Fibroblast of villous mesenchyme (primary cell): ENCODE measurements around the gene BCCIP. TPM values are rescaled to one million over a fixed set of nuclear protein-coding genes. Genes with fewer than 3 reads are reported as not detected.

ENCODE experiments used
- DNase-seq: peaks from one replicate; pipeline ENCODE4 v3.0.0-alpha.2; 2010; ENCODE audit warnings: low read depth
- H3K4me3 ChIP-seq: 2 replicates; pipeline ENCODE4 v1.5.1; 2011; ENCODE audit warnings: low read depth, mild to moderate bottlenecking, low read length
- total RNA-seq: library from RNA; depleted of rRNA; stranded (reverse); fragments of >200 nt; gene quantifications from 2 replicates; pipeline ENCODE4 v1.2.3, GENCODE V29; 2012
- TF ChIP-seq, protein P1 (sequence below): IDR thresholded peaks from 2 replicates; pipeline ENCODE4 v1.5.1; 2012; ENCODE audit warnings: low read depth, mild to moderate bottlenecking, low read length; ENCODE audit not compliant: insufficient read depth

The BCCIP gene
- total RNA-seq, 1 donor = 48.4 TPM

DNA sequence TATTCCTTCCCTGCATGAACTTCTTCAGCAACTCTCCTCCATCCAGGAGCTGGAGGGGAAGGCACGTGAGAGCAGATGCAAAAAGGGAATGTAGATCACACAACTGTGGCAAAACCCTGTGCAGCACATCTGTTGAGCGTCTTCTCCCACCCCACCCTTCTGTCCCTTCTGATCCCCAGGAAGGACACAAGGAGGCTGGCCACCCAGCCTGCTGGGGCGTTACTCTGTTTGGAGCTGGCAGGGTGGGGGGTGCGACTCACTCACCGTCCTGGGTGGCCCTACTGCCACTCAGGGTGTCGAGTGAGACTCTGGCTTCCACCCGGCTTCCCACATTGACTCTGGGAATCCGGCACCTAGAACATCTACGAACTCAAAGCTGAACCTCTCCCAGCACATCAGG, 37.6 kb upstream of the BCCIP start:
- H3K4me3 ChIP-seq = no peak overlapping the region
- TF ChIP-seq, protein P1, sequence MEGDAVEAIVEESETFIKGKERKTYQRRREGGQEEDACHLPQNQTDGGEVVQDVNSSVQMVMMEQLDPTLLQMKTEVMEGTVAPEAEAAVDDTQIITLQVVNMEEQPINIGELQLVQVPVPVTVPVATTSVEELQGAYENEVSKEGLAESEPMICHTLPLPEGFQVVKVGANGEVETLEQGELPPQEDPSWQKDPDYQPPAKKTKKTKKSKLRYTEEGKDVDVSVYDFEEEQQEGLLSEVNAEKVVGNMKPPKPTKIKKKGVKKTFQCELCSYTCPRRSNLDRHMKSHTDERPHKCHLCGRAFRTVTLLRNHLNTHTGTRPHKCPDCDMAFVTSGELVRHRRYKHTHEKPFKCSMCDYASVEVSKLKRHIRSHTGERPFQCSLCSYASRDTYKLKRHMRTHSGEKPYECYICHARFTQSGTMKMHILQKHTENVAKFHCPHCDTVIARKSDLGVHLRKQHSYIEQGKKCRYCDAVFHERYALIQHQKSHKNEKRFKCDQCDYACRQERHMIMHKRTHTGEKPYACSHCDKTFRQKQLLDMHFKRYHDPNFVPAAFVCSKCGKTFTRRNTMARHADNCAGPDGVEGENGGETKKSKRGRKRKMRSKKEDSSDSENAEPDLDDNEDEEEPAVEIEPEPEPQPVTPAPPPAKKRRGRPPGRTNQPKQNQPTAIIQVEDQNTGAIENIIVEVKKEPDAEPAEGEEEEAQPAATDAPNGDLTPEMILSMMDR = no peak
- no peak for DNase-seq

DNA sequence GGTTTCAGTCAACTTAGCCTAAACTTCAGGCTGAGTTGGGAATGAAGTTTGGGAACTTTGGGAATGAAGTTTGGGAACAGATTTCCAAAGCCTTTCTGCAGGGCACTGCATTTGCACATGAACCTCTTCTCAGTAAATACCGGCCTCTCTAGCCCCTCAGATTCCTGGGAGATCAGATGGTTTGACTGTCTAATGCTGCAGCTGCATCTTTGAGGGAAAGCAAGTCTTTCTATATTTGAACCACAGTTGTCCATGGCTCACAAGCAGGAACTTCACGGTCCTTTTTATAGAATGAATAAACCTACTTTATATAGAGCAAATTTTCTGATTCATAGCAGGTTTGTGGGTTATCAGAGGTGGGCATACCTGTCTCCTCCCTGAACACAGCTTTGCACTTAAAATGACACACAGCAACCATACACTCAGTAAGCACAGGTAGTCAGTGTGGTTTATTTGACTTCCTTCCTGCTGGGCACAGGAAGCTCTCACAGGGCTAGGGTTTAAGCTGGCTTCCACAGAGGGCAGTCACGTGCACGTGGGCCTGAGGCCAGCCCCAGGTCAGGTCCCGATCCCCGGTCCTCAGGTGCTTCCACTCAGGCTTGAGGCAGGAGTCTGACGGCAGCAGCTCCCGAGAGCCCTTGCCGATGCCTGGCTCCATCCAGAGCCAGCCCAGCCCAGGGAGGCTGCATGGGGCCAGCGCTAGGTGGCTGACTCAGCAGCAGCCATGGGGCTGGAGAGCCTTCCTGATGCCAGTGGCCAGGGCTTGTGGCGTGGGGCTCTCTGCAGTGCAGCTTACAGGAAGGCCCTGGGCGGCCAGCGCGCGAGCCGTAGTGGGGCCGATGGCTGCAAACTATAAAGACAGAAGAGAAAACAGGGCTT, 35.0 kb upstream of the BCCIP start:
- no peak for DNase-seq
- TF ChIP-seq, protein P1 = no peak

DNA sequence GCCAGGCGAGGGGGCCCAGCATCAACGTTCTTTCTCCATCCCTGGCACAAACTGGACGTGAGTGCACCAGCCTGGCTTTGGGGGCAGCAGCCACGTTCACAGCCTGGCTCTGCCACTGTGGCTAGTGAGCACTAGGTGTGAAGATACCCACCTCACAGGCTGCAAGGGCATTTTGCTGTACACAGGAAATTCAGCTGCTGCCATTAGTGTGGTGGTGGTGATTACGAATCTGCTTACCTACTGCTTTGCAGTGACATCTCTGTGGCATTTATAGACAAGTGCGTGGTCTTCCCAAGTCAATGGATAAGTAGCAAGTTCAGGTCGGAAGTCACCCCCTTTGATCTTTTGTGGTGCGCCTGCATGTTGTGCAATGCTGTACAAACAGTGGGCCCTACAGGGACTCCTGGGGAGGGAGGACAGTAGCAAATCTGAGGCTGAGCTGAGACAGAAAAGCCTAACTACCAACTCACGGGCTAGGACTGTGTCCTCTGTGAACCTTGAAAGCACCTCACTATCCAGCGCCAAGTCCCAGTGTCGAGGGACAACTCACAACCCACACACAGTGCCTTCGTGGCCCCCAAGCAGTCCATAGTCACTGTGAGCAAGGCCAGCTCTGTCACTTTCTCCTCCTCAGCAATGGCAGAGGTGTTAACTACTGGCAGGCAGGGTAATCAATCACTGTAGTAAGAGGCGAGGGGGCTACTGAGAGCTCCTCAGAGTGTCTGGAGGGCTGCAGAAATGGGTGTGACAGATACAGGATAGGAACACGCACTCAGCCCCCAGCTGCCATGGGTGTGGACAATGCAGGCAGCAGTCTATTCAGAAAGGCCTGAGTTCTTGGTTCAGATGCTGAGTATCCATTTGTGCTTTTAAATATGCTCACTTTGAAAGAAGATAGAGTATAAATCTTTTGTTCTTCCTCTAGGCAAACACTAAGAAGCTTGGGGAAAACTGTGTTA, 30.7 kb upstream of the BCCIP start:
- no peak for DNase-seq
- H3K4me3 ChIP-seq = no peak overlapping the region
- TF ChIP-seq, protein P1 = no peak

More for the DNA sequence above, 35.0 kb upstream of the BCCIP start:
- H3K4me3 ChIP-seq = no peak overlapping the region

DNA sequence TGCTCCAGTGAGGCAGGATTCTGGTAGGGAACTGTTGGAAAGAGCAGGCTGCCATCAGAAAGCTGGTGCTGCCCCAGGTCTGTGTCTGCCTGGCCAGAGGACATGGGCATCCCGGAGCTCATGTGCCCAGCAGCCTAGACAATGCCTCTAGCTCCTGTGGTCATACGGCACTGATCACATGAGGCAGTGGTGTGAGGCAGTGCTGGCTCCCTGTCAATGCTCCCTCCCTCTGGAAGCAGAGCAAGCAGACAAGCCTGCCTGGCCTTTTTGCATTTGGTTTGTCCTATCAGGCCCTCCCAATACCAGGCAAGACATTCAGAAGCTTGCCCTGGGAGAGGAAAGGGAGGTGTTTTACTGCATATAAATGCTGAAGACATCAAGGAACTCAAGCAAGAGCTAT, 28.2 kb upstream of the BCCIP start:
- TF ChIP-seq, protein P1 = no peak
- no peak for DNase-seq

DNA sequence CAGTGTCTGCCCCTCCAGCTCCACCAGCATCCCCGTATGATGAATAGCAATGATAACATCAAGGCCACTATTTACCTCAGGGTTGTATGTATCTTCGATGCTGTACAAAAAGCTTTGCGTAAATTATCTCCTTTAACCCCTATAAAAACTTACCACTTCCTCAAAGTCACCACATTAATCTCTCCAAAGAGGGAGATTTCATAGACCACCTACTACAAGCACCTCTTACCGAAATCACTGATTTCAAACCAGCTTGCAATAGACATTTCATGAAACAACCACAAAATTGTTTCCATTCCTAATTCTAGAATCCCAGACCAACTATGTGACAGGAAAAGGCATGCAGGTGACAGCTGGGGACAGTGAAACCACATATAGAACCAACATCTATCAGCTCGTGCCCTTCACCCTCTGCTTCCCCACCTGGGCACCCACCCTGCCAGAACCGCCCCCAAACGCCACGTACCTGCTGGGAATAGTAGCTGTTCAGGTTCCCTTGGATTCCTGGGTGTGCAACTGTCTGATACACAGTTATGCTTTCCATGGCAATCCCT, 27.6 kb upstream of the BCCIP start:
- DNase-seq = no peak
- TF ChIP-seq, protein P1 = no peak
- H3K4me3 ChIP-seq = no peak overlapping the region

More for the DNA sequence above, 28.2 kb upstream of the BCCIP start:
- H3K4me3 ChIP-seq = no peak overlapping the region

DNA sequence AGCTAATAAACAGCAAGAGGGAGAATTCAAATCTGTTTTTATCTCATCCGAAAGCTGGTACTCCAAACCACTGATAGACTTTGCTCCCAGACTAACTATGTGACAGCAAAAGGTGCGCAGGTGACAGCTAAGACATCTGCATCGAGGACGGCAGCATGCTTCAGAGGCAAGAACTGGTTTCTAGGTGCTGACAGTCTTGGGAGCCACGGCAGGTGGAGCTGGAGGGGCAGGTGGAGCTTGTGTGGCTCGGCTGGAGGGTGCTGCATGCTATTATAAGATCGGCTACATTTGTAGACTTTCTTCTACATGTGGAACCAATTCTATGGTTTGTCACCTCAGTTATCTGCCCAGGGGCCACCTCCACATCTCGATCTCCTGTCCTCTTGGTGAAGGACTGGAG, 25.9 kb upstream of the BCCIP start:
- TF ChIP-seq, protein P1 = no peak
- no peak for DNase-seq

More for the DNA sequence above, 25.9 kb upstream of the BCCIP start:
- no peak overlapping the region for H3K4me3 ChIP-seq
